CD4-positive, CD25-positive, alpha-beta regulatory T cell (primary cell): ENCODE data around the gene IL31. TPM values are rescaled to one million over a fixed set of nuclear protein-coding genes. Genes with fewer than 3 reads are reported as not detected.

Source experiments
- ATAC-seq, 2 donors: fragments of 150-1000 bp; cut with Tn5 transposase; one replicate each; pipeline ENCODE4 v1.10.0; 2021; ENCODE audit warnings: low read depth in 2 of 2, moderate number of reproducible peaks in 2 of 2, moderate library complexity in 1 of 2
- DNase-seq, 3 donors: peaks; one replicate each; pipeline versions ENCODE4 v3.0.0 to v3.0.0-alpha.2; 2012 to 2022; ENCODE audit warnings: mixed read lengths in 1 of 3
- H3K27ac ChIP-seq: one replicate; pipeline ENCODE4 v1.7.0; 2013; ENCODE audit warnings: mild to moderate bottlenecking, low read length; ENCODE audit not compliant: insufficient read depth, poor library complexity, severe bottlenecking
- H3K27me3 ChIP-seq: one replicate; pipeline ENCODE4 v1.7.0; 2013; ENCODE audit warnings: low read length; ENCODE audit not compliant: control insufficient read depth, insufficient read depth
- H3K36me3 ChIP-seq: one replicate; pipeline ENCODE4 v1.7.0; 2013; ENCODE audit warnings: mild to moderate bottlenecking, low read length, moderate library complexity; ENCODE audit not compliant: control insufficient read depth, insufficient read depth
- H3K4me1 ChIP-seq: 2 replicates; pipeline ENCODE4 v1.7.0; 2013; ENCODE audit warnings: mild to moderate bottlenecking, low read length; ENCODE audit not compliant: insufficient read depth, control insufficient read depth, poor library complexity, severe bottlenecking
- H3K4me3 ChIP-seq: one replicate; pipeline ENCODE4 v1.7.0; 2013; ENCODE audit warnings: low read depth, mild to moderate bottlenecking, low read length, moderate library complexity
- H3K9me3 ChIP-seq, 2 experiments: 1 replicate in 1 of 2; 2 replicates in 1 of 2; pipeline ENCODE4 v1.7.0; 2013; ENCODE audit warnings: low read length in 2 of 2, mild to moderate bottlenecking in 1 of 2, moderate library complexity in 1 of 2; ENCODE audit not compliant: control insufficient read depth in 2 of 2
- H3K27ac Mint-ChIP-seq, 3 donors: one replicate each; pipeline ENCODE4 v1.8.0; 2020 to 2022; ENCODE audit warnings: mild to moderate bottlenecking in 3 of 3, mixed read lengths in 3 of 3, moderate library complexity in 2 of 3
- H3K27me3 Mint-ChIP-seq: one replicate; pipeline ENCODE4 v1.8.0; 2022; ENCODE audit warnings: mild to moderate bottlenecking, mixed read lengths
- H3K36me3 Mint-ChIP-seq: one replicate; pipeline ENCODE4 v1.8.0; 2020; ENCODE audit warnings: mixed read lengths
- H3K4me1 Mint-ChIP-seq, 4 donors: one replicate each; pipeline ENCODE4 v1.8.0; 2020 to 2022; ENCODE audit warnings: mixed read lengths in 4 of 4, mild to moderate bottlenecking in 1 of 4
- H3K4me3 Mint-ChIP-seq, 4 donors: one replicate each; pipeline ENCODE4 v1.8.0; 2020 to 2022; ENCODE audit warnings: mild to moderate bottlenecking in 4 of 4, mixed read lengths in 4 of 4, moderate library complexity in 3 of 4
- H3K9me3 Mint-ChIP-seq, 7 donors: one replicate each; pipeline ENCODE4 v1.8.0; 2020 to 2022; ENCODE audit warnings: mixed read lengths in 7 of 7, mild to moderate bottlenecking in 3 of 7, moderate library complexity in 2 of 7
- polyA plus RNA-seq, 4 donors: library from polyadenylated mRNA; unstranded; fragments of 300-500 nt; fragmentation: Illumina TruSeq; gene quantifications; one replicate each; pipeline ENCODE4 v1.2.3, GENCODE V29; 2021
- total RNA-seq: library from RNA; stranded (reverse); gene quantifications from one replicate; pipeline ENCODE4 v1.2.3, GENCODE V29; 2022

IL31 gene
- total and polyA plus RNA-seq, 5 donors from 2014 or later, result not detected

DNA sequence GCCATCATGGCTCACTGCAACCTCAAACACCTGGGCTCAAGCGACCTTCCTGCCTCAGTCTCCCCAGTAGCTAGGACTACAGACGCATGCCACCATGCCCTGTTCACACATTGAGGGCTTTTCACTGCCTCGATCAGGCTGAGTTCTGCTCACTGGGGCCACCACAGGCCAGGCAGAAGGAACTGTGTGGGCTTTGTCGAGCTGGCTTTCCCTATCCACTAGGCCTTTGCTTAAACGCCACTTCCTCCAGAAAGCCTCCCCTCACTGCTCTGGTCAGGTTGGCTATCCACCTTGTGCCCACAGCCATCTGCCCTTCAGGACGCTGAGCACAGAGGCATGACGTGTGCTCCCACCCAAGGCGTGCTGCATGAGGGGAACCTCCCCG is 50.3 kb downstream of the IL31 start:
- Histone ChIP-seq H3K27me3 (no peaks in the 10 kb centered on the region), H3K27ac (no peak overlapping the region), H3K36me3 (peaks cover 15% of the 10 kb centered on the region), H3K9me3 (no peaks in the 10 kb centered on the region), H3K4me3 (no peak overlapping the region), H3K4me1 (peaks cover 13% of the 10 kb centered on the region)
- Mint-ChIP-seq H3K4me3 (peak overlapping the region in 1 of 4 donors; percentile 60), H3K36me3 (peaks cover 5% of the 10 kb centered on the region), H3K4me1 (peaks cover 9 to 39% (median 24%) of the 10 kb centered on the region in 4 donors), H3K27me3 (no peaks in the 10 kb centered on the region), H3K9me3 (no peaks in the 10 kb centered on the region), H3K27ac (peak overlapping the region; percentile 21 to 69 (median 42))
- ATAC-seq (no peak), DNase-seq (no peak)

DNA sequence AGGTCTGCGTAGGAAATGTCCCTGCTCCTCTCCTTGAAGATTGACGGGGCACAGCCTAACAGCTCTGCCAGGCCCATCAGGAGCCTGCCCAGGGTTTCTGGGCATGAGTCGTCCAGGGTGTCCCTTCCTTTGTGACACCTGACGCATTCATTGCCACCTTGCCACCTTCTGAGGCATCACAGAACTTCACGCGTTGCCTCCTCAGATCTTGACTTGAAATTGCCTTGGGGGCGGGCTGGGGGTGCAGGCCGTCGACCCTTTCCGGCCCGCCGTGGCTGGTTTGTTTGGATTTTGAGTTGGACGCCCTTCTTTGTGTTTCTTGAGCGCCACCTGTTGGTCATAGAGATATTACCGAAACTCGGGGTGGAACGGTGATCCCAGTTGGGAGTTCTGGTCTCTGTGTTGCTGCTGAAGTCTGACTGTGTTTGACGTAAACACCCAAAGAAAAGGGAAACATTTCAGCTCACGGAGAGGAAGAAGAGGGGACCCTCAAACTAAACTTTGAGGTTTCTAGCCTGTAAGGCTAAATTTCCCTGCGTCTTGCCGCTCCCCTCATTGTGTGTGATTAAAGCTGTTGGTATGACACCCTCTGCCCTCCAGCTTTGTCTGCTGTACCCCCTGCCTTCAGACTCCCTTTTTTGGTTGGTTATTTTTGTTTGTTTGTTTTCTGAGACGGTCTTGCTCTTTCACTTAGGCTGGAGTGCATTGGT is 50.8 kb downstream of the IL31 start:
- DNase-seq (peak; percentile 58 to 72 (median 69)), ATAC-seq (peak in 1 of 2 donors; percentile 35)
- H3K4me1 Mint-ChIP-seq, result peaks cover 9 to 39% (median 25%) of the 10 kb centered on the region in 4 donors
- no peak overlapping the region for H3K27ac ChIP-seq
- H3K36me3 ChIP-seq, result peaks cover 10% of the 10 kb centered on the region
- peaks cover 13% of the 10 kb centered on the region for H3K4me1 ChIP-seq
- H3K4me3 ChIP-seq, result no peak overlapping the region
- H3K36me3 Mint-ChIP-seq, result peaks cover 2% of the 10 kb centered on the region
- no peaks in the 10 kb centered on the region for H3K9me3 Mint-ChIP-seq
- H3K27ac Mint-ChIP-seq, result peak overlapping the region; percentile 21 to 69 (median 42)
- H3K27me3 ChIP-seq, result no peaks in the 10 kb centered on the region
- peak overlapping the region in 2 of 4 donors; percentile 35 to 77 for H3K4me3 Mint-ChIP-seq
- H3K9me3 ChIP-seq, result no peaks in the 10 kb centered on the region
- H3K27me3 Mint-ChIP-seq, result no peaks in the 10 kb centered on the region

Other genes with a start within 250 kb of the IL31 start
- gene BCL7A, start 152.3 kb downstream of the IL31 start, total RNA-seq, result 2.0 TPM
- gene BCL7A, start 152.3 kb downstream of the IL31 start, polyA plus RNA-seq, result under 1 TPM; 0.35 to 0.98 (median 0.53) TPM
- 83.2 TPM for gene MLXIP, start 95.5 kb downstream of the IL31 start, total RNA-seq
- 1 to 10 TPM; 5.0 to 7.9 (median 7.8) TPM for gene MLXIP, start 95.5 kb downstream of the IL31 start, polyA plus RNA-seq
- not detected for gene LRRC43, start 8.9 kb upstream of the IL31 start, total RNA-seq
- not detected for gene LRRC43, start 8.9 kb upstream of the IL31 start, polyA plus RNA-seq
- not detected for gene B3GNT4, start 29.5 kb upstream of the IL31 start, total RNA-seq
- gene B3GNT4, start 29.5 kb upstream of the IL31 start, polyA plus RNA-seq, result under 1 TPM; 0.10 to 0.27 (median 0.17) TPM
- 80.5 TPM for gene DIABLO, start 51.8 kb upstream of the IL31 start, total RNA-seq
- 10 to 100 TPM; 63.6 to 78.4 (median 70.9) TPM for gene DIABLO, start 51.8 kb upstream of the IL31 start, polyA plus RNA-seq
- 27.4 TPM for gene VPS33A, start 92.3 kb upstream of the IL31 start, total RNA-seq
- gene VPS33A, start 92.3 kb upstream of the IL31 start, polyA plus RNA-seq, result 10 to 100 TPM; 35.8 to 51.4 (median 41.3) TPM
- gene CLIP1, start 248.4 kb upstream of the IL31 start, total RNA-seq, result 99.8 TPM
- gene CLIP1, start 248.4 kb upstream of the IL31 start, polyA plus RNA-seq, result 10 to 100 TPM; 17.1 to 19.2 (median 18.3) TPM